H9 (cell line): ENCODE results near the gene KRT1. TPM values are rescaled to one million over a fixed set of nuclear protein-coding genes. Genes with fewer than 3 reads are reported as not detected.

ENCODE experiments used
- DNase-seq: peaks from one replicate; pipeline ENCODE4 v3.0.0-alpha.2; 2017
- H2AFZ ChIP-seq: one replicate; pipeline ENCODE4 v1.6.1; 2013; ENCODE audit warnings: mild to moderate bottlenecking, low read length, control low read depth, moderate library complexity
- H2AK5ac ChIP-seq: 2 replicates; pipeline ENCODE4 v1.6.1; 2013; ENCODE audit warnings: low read length, control low read depth, mixed read lengths; ENCODE audit not compliant: insufficient read length
- H2BK120ac ChIP-seq: one replicate; pipeline ENCODE4 v1.6.1; 2013; ENCODE audit warnings: low read depth, mild to moderate bottlenecking, low read length, control low read depth, inconsistent platforms; ENCODE audit not compliant: poor library complexity, severe bottlenecking
- H2BK12ac ChIP-seq: 2 replicates; pipeline ENCODE4 v1.6.1; 2013; ENCODE audit warnings: low read length, control low read depth, mixed read lengths, low read depth; ENCODE audit not compliant: insufficient read length
- H2BK15ac ChIP-seq: 2 replicates; pipeline ENCODE4 v1.6.1; 2013; ENCODE audit warnings: low read depth, low read length, control low read depth
- H2BK20ac ChIP-seq: one replicate; pipeline ENCODE4 v1.6.1; 2013; ENCODE audit warnings: low read depth, mild to moderate bottlenecking, low read length, control low read depth, inconsistent platforms; ENCODE audit not compliant: poor library complexity, severe bottlenecking
- H2BK5ac ChIP-seq: 2 replicates; pipeline ENCODE4 v1.6.1; 2013; ENCODE audit warnings: low read length, control low read depth, mixed read lengths; ENCODE audit not compliant: insufficient read length
- H3K14ac ChIP-seq: 2 replicates; pipeline ENCODE4 v1.6.1; 2013; ENCODE audit warnings: low read length, control low read depth; ENCODE audit not compliant: insufficient read depth
- H3K18ac ChIP-seq: 2 replicates; pipeline ENCODE4 v1.6.1; 2013; ENCODE audit warnings: low read depth, mild to moderate bottlenecking, mixed read lengths, low read length, control low read depth; ENCODE audit not compliant: insufficient read length
- H3K23ac ChIP-seq: 2 replicates; pipeline ENCODE4 v1.6.1; 2013; ENCODE audit warnings: low read length, control low read depth, mixed read lengths, low read depth; ENCODE audit not compliant: insufficient read length
- H3K23me2 ChIP-seq: 2 replicates; pipeline ENCODE4 v1.6.1; 2013; ENCODE audit warnings: low read depth, mild to moderate bottlenecking, mixed read lengths, low read length, control low read depth; ENCODE audit not compliant: insufficient read length, poor library complexity, severe bottlenecking
- H3K27ac ChIP-seq: 2 replicates; pipeline ENCODE4 v1.5.1; 2013; ENCODE audit warnings: low read length, control low read depth, mixed read lengths, low read depth; ENCODE audit not compliant: insufficient read length
- H3K27me3 ChIP-seq: 2 replicates; pipeline ENCODE4 v1.6.1; 2013; ENCODE audit warnings: low read length, control low read depth, inconsistent platforms; ENCODE audit not compliant: insufficient read depth
- H3K4ac ChIP-seq: 2 replicates; pipeline ENCODE4 v1.6.1; 2013; ENCODE audit warnings: low read depth, mild to moderate bottlenecking, control low read depth, inconsistent platforms, low read length, moderate library complexity
- H3K4me1 ChIP-seq: 2 replicates; pipeline ENCODE4 v1.6.1; 2013; ENCODE audit warnings: low read length, control low read depth, inconsistent platforms; ENCODE audit not compliant: insufficient read depth
- H3K4me2 ChIP-seq: 2 replicates; pipeline ENCODE4 v1.6.1; 2013; ENCODE audit warnings: low read length, control low read depth, mixed read lengths; ENCODE audit not compliant: insufficient read length, insufficient read depth
- H3K56ac ChIP-seq: 2 replicates; pipeline ENCODE4 v1.6.1; 2013; ENCODE audit warnings: low read depth, mild to moderate bottlenecking, mixed read lengths, low read length, control low read depth; ENCODE audit not compliant: insufficient read length
- H3K79me1 ChIP-seq: 2 replicates; pipeline ENCODE4 v1.6.1; 2013; ENCODE audit warnings: low read depth, mild to moderate bottlenecking, moderate library complexity, low read length, control low read depth, inconsistent platforms; ENCODE audit not compliant: insufficient read depth, poor library complexity, severe bottlenecking
- H3K79me2 ChIP-seq: 2 replicates; pipeline ENCODE4 v1.6.1; 2013; ENCODE audit warnings: low read length, control low read depth, inconsistent platforms; ENCODE audit not compliant: insufficient read depth
- H3K9ac ChIP-seq: 2 replicates; pipeline ENCODE4 v1.6.1; 2013; ENCODE audit warnings: low read length, control low read depth, mixed read lengths; ENCODE audit not compliant: insufficient read length; ENCODE audit errors: extremely low read depth
- H3K9me3 ChIP-seq: one replicate; pipeline ENCODE4 v1.6.1; 2013; ENCODE audit warnings: low read depth, low read length, inconsistent platforms; ENCODE audit not compliant: control insufficient read depth
- H3T11ph ChIP-seq: one replicate; pipeline ENCODE4 v1.6.1; 2013; ENCODE audit warnings: mild to moderate bottlenecking, low read length, control low read depth, inconsistent platforms
- H4K20me1 ChIP-seq: one replicate; pipeline ENCODE4 v1.6.1; 2013; ENCODE audit not compliant: control insufficient read depth, insufficient read length, insufficient read depth
- H4K5ac ChIP-seq: 2 replicates; pipeline ENCODE4 v1.6.1; 2013; ENCODE audit warnings: low read depth, mild to moderate bottlenecking, mixed read lengths, low read length, control low read depth; ENCODE audit not compliant: insufficient read length
- H4K8ac ChIP-seq: replicated peaks from 2 replicates; pipeline ENCODE4 v1.6.1; 2013; ENCODE audit warnings: low read length, control low read depth, mixed read lengths, low read depth; ENCODE audit not compliant: insufficient read length
- H4K91ac ChIP-seq: 2 replicates; pipeline ENCODE4 v1.6.1; 2013; ENCODE audit warnings: low read depth, mild to moderate bottlenecking, moderate library complexity, mixed read lengths, low read length, control low read depth; ENCODE audit not compliant: insufficient read length
- H3K27ac Mint-ChIP-seq, 3 experiments: 2 replicates in 2 of 3; 3 replicates in 1 of 3; pipeline ENCODE4 v1.8.0; 2020 to 2021; ENCODE audit warnings: mixed read lengths in 3 of 3, mild to moderate bottlenecking in 1 of 3, moderate library complexity in 1 of 3
- H3K27me3 Mint-ChIP-seq: 2 replicates; pipeline ENCODE4 v1.8.0; 2021; ENCODE audit warnings: low read depth, mild to moderate bottlenecking, moderate library complexity, mixed read lengths
- H3K36me3 Mint-ChIP-seq, 3 experiments: 2 replicates in 2 of 3; 3 replicates in 1 of 3; pipeline ENCODE4 v1.8.0; 2020 to 2021; ENCODE audit warnings: low read depth in 3 of 3, mixed read lengths in 3 of 3; ENCODE audit not compliant: insufficient read depth in 1 of 3
- H3K4me1 Mint-ChIP-seq, 2 experiments: 2 replicates each; pipeline ENCODE4 v1.8.0; 2020; ENCODE audit warnings: mixed read lengths in 2 of 2
- H3K4me3 Mint-ChIP-seq, 2 experiments: 2 replicates in 1 of 2; 3 replicates in 1 of 2; pipeline ENCODE4 v1.8.0; 2020 to 2021; ENCODE audit warnings: mild to moderate bottlenecking in 2 of 2, mixed read lengths in 2 of 2, moderate library complexity in 1 of 2
- H3K9me3 Mint-ChIP-seq, 2 experiments: 2 replicates in 1 of 2; 3 replicates in 1 of 2; pipeline ENCODE4 v1.8.0; 2020; ENCODE audit warnings: mild to moderate bottlenecking in 2 of 2, mixed read lengths in 2 of 2, moderate library complexity in 1 of 2
- CTCF ChIP-seq: fragments of 200-600 bp; sonication (generic); conservative IDR thresholded peaks from 3 replicates; pipeline ENCODE4 v1.8.0; 2021; ENCODE audit warnings: antibody characterized with exemption, mild to moderate bottlenecking
- WGBS: extraction: QIAGEN DNeasy Blood & Tissue Kit; methylation state at CpG from one replicate; pipeline ENCODE4 v1.1.7; 2013; ENCODE audit warnings: missing lambda C conversion rate, low lambda C conversion rate, mixed read lengths; ENCODE audit not compliant: insufficient read length; ENCODE audit errors: extremely low coverage; 5-methylcytosine and 5-hydroxymethylcytosine counted together
- total RNA-seq: library from RNA; stranded (reverse); gene quantifications from 2 replicates; pipeline ENCODE4 v1.2.1, GENCODE V29; 2021

KRT1 gene
- total RNA-seq, 1 experiment from 2014 or later: not detected

GRCh38 chr12:52695039-52695438 lies 14.8 kb upstream of the KRT1 start:
- no peak for DNase-seq
- H3K27me3 Mint-ChIP-seq: peaks cover 48% of the 10 kb centered on the region
- no peak overlapping the region for H3K4me3 Mint-ChIP-seq

More at GRCh38 chr12:52695039-52695438, 14.8 kb upstream of the KRT1 start:
- Histone ChIP-seq H4K8ac (no peak overlapping the region), H3K4me1 (peaks cover 3% of the 10 kb centered on the region; the same call in 1 of the 2 replicates), H2BK20ac (no peak overlapping the region), H3K23me2 (peaks cover 9% of the 10 kb centered on the region), H3K4ac (no peak overlapping the region), H3K27me3 (no peaks in the 10 kb centered on the region; the same call in 1 of the 2 replicates), H3K9ac (no peak overlapping the region), H2BK5ac (no peak overlapping the region), H4K20me1 (peaks cover 2% of the 10 kb centered on the region), H3K79me2 (no peaks in the 10 kb centered on the region), H3K14ac (no peak overlapping the region; the same call in 1 of the 2 replicates), H3K79me1 (no peaks in the 10 kb centered on the region), H3T11ph (no peak overlapping the region), H3K18ac (no peak overlapping the region), H4K5ac (no peak overlapping the region), H3K9me3 (no peaks in the 10 kb centered on the region), H2AFZ (no peak overlapping the region), H2BK15ac (no peak overlapping the region), H2BK120ac (no peak overlapping the region), H2AK5ac (no peak overlapping the region), H3K56ac (no peak overlapping the region), H3K4me2 (no peak overlapping the region), H4K91ac (no peak overlapping the region), H3K23ac (no peak overlapping the region), H3K27ac (no peak overlapping the region), H2BK12ac (no peak overlapping the region)
- Mint-ChIP-seq H3K4me1 (peaks cover 23 to 24% of the 10 kb centered on the region in 2 experiments), H3K27ac (no peak overlapping the region), H3K36me3 (no peaks in the 10 kb centered on the region), H3K9me3 (no peaks in the 10 kb centered on the region)
- no CpG with 5 or more reads among the region's 3 CpGs for WGBS
- no peak for TF ChIP-seq CTCF
